IPS DF 4.7 (cell line): ENCODE measurements around the gene STK11IP.

ENCODE experiments used
- DNase-seq: peaks from one replicate; pipeline ENCODE4 v3.0.0-alpha.2; 2013; ENCODE audit warnings: low spot score; ENCODE audit errors: extremely low read depth

The STK11IP gene

GRCh38 chr2:219618733-219619122, 21.1 kb downstream of the STK11IP start:
- no peak for DNase-seq

GRCh38 chr2:219619235-219619634, 21.6 kb downstream of the STK11IP start:
- DNase-seq, result no peak

- no peak for DNase-seq
Measured at GRCh38 chr2:219620546-219620945, 22.9 kb downstream of the STK11IP start.

GRCh38 chr2:219621935-219622334, 24.3 kb downstream of the STK11IP start:
- no peak for DNase-seq

GRCh38 chr2:219622472-219622871, 24.8 kb downstream of the STK11IP start:
- DNase-seq, result no peak

- no peak for DNase-seq
Measured at GRCh38 chr2:219624565-219624964, 26.9 kb downstream of the STK11IP start.

GRCh38 chr2:219625179-219625578, 27.5 kb downstream of the STK11IP start:
- no peak for DNase-seq

GRCh38 chr2:219626540-219626939, 28.9 kb downstream of the STK11IP start:
- no peak for DNase-seq

GRCh38 chr2:219627103-219628100, 29.7 kb downstream of the STK11IP start, which contains the start of gene SLC4A3:
Gene SLC4A3 (plus strand): TSS chr2:219627630. CDS start chr2:219627993, 363 bp downstream.
- no peak for DNase-seq

GRCh38 chr2:219628235-219628985, 30.8 kb downstream of the STK11IP start:
- no peak for DNase-seq

- no peak for DNase-seq
Measured at GRCh38 chr2:219628986-219629901, 31.6 kb downstream of the STK11IP start.

- DNase-seq, result no peak
Measured at GRCh38 chr2:219629976-219630695, 32.5 kb downstream of the STK11IP start.

GRCh38 chr2:219630770-219631405, 33.2 kb downstream of the STK11IP start:
- no peak for DNase-seq

GRCh38 chr2:219631406-219631891, 33.8 kb downstream of the STK11IP start:
- no peak for DNase-seq

GRCh38 chr2:219631904-219632759, 34.5 kb downstream of the STK11IP start:
- DNase-seq, result no peak

GRCh38 chr2:219632760-219633105, 35.1 kb downstream of the STK11IP start:
- no peak for DNase-seq

- DNase-seq, result no peak
Measured at GRCh38 chr2:219633276-219634065, 35.8 kb downstream of the STK11IP start.
